Right lobe of liver (tissue), 4 donors: ENCODE measurements around the gene TRAK1.

ENCODE experiments used
- CTCF ChIP-seq, 4 donors: fragments of 200-600 bp in 3 of 4; fragments of 450-650 bp in 1 of 4; IDR thresholded peaks; one replicate each; pipeline versions ENCODE4 v1.5.1 to v1.8.0; 2016 to 2022; ENCODE audit warnings: antibody characterized with exemption in 4 of 4, mild to moderate bottlenecking in 2 of 4
- POLR2A ChIP-seq: fragments of 450-650 bp; IDR thresholded peaks from one replicate; pipeline ENCODE4 v1.6.1; 2017; ENCODE audit warnings: antibody characterized with exemption, mild to moderate bottlenecking
- donor health status: DM: no; HTN: no; CAD: no.
- donor health status: DM: no; HTN: no; CAD: no.
- donor health status: DM: no; HTN: yes; CAD: no.

GRCh38 chr3:42159706-42160472 lies 68.7 kb downstream of the TRAK1 start:
- TF ChIP-seq CTCF (IDR thresholded peaks at IDR 0.05) (no peak), POLR2A (no peak)
